Measurements from ENCODE around the gene CTH. TPM values are rescaled to one million over a fixed set of nuclear protein-coding genes. Genes with fewer than 3 reads are reported as not detected.
"Not testable (repeated sequence)": the region's sequence is repeated elsewhere in the genome, so short reads cannot be mapped to it uniquely, and the experiment has no call there.

CTH gene
- total and polyA plus RNA-seq, 12 donors = 1.5 to 3.4 (median 1.9) TPM

DNA sequence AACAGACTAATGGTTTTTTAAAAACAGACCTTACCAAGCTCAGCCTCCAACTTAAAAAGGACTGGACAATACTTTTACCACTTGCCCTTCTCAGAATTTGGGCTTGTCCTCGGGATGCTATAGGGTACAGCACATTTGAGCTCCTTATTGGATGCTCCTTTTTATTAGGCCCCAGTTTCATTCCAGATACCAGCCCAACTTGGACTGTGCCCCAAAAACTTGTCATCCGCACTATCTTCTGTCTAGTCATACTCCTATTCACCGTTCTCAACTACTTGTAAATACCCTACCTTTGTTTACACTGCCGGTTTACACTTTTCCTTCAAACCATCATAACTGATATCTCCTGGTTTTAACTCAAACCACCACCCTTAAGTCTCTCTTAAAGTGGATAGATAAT is 38.6 kb upstream of the CTH start:
- Histone ChIP-seq H3K27ac (no peak overlapping the region), H3K4me3 (no peak overlapping the region), H3K36me3 (peaks cover 0 to 26% (median 0%) of the 10 kb centered on the region in 9 donors), H3K27me3 (no peaks in the 10 kb centered on the region), H3K4me1 (no peaks in the 10 kb centered on the region), H3K9me3 (no peaks in the 10 kb centered on the region)
- intact Hi-C loops (cut with DNase I) = no loop called here
- 93 to 95% methylated on average over 4 of the region's 4 CpGs for WGBS, 2 donors
- no peak for DNase-seq
- TF ChIP-seq, protein P1, sequence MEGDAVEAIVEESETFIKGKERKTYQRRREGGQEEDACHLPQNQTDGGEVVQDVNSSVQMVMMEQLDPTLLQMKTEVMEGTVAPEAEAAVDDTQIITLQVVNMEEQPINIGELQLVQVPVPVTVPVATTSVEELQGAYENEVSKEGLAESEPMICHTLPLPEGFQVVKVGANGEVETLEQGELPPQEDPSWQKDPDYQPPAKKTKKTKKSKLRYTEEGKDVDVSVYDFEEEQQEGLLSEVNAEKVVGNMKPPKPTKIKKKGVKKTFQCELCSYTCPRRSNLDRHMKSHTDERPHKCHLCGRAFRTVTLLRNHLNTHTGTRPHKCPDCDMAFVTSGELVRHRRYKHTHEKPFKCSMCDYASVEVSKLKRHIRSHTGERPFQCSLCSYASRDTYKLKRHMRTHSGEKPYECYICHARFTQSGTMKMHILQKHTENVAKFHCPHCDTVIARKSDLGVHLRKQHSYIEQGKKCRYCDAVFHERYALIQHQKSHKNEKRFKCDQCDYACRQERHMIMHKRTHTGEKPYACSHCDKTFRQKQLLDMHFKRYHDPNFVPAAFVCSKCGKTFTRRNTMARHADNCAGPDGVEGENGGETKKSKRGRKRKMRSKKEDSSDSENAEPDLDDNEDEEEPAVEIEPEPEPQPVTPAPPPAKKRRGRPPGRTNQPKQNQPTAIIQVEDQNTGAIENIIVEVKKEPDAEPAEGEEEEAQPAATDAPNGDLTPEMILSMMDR (IDR thresholded peaks at IDR 0.05) = no peak
- ATAC-seq = no peak

DNA sequence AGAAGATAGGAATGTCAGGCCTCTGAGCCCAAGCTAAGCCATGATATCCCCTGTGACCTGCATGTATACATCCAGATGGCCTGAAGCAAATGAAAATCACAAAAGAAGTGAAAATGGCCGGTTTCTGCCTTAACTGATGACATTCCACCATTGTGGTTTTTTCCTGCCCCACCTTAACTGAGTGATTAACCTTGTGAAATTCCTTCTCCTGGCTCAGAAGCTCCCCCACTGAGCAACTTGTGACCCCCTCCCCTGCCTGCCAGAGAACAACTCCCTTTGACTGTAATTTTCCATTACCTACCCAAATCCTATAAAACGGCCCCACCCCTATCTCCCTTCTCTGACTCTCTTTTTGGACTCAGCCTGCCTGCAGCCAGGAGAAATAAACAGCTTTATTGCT is 37.5 kb upstream of the CTH start:
- intact Hi-C loops (cut with DNase I); DNase-seq: not testable (repeated sequence)

DNA sequence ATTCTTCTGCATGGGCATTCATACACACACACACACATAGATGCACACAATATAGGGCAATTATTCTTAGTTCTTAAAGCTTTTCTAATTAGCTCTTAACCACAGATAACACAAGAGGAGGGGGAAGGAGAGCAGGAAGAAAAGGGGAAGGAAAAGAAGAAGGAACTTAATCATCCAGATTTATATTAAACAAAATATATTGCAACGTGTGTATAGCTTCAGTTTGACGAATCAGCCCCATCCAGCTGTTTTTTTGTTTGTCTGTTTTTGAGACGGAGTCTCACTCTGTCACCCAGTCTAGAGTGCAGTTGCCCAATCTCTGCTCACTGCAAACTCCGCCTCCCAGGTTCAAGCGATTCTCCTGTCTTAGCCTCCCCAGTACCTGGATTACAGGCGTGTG is 34.9 kb upstream of the CTH start:
- Histone ChIP-seq H3K36me3 (peaks cover 0 to 6% (median 0%) of the 10 kb centered on the region in 9 donors), H3K4me1 (no peaks in the 10 kb centered on the region), H3K27ac (no peak overlapping the region), H3K9me3 (no peaks in the 10 kb centered on the region), H3K4me3 (no peak overlapping the region), H3K27me3 (no peaks in the 10 kb centered on the region)
- TF ChIP-seq, protein P1 (IDR thresholded peaks at IDR 0.05) = no peak
- WGBS, 2 donors = 74 to 92% methylated on average over 6 of the region's 6 CpGs
- ATAC-seq (no peak), DNase-seq (no peak)
- intact Hi-C loops (cut with DNase I) = no loop called here

More for the DNA sequence above, 37.5 kb upstream of the CTH start:
- not testable (repeated sequence) for H3K4me1 ChIP-seq, H3K9me3 ChIP-seq, ATAC-seq, H3K27me3 ChIP-seq, H3K27ac ChIP-seq, H3K4me3 ChIP-seq
- 78 to 84% methylated on average over 2 of the region's 2 CpGs for WGBS, 2 donors
- H3K36me3 ChIP-seq = peaks cover 0 to 15% (median 0%) of the 10 kb centered on the region in 9 donors

DNA sequence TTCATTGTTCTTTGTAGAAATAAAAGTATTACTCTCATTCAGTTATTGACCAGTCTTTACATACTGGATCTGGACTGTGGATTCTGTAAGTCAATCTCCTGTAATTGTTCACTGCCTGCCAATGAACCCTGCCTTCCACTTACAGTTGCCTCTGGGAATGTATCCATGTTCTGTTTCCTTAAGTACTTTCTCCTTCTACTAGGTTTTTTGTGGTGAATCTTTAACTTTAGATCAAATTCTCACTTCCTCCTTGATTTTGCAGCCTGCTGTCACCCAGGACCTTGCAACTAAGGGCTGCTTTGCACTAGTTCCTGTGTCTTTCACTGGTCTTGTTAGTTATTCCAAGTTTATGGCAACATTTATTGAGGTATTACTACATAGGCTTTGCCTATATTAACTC is 28.4 kb upstream of the CTH start:
- H3K27me3 ChIP-seq = no peaks in the 10 kb centered on the region
- no peaks in the 10 kb centered on the region for H3K9me3 ChIP-seq
- intact Hi-C loops (cut with DNase I) = no loop called here
- TF ChIP-seq, protein P1 (IDR thresholded peaks at IDR 0.05) = no peak
- H3K4me3 ChIP-seq = no peak overlapping the region
- H3K4me1 ChIP-seq = no peaks in the 10 kb centered on the region
- no peaks in the 10 kb centered on the region for H3K36me3 ChIP-seq
- ATAC-seq (no peak), DNase-seq (no peak)
- no peak overlapping the region for H3K27ac ChIP-seq

DNA sequence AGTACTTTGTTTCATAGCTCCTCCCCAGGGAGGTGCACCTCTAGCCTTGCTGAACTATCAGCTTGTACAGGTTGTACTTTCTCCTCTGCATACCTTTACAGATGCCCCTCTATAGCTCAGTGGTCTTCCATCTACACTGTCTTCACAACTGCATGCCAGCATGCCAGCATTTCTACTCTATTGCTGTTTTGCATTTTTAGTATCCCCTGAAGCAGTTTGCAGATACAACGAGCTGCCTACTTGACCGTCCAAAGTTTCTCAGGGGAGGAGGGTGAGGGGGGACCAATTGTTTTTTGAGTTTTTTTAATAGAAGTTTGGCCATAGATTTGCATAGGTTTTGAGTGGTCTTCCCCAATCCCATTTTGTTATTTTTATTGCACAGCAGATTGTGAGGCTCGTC is 27.6 kb upstream of the CTH start:
- DNase-seq (no peak), ATAC-seq (no peak)
- Histone ChIP-seq H3K27me3 (no peaks in the 10 kb centered on the region), H3K27ac (no peak overlapping the region), H3K4me3 (no peak overlapping the region), H3K4me1 (no peaks in the 10 kb centered on the region), H3K9me3 (no peaks in the 10 kb centered on the region), H3K36me3 (no peaks in the 10 kb centered on the region)
- TF ChIP-seq, protein P1 (IDR thresholded peaks at IDR 0.05) = no peak
- WGBS, 2 donors = 76 to 83% methylated on average over 3 of the region's 3 CpGs
- intact Hi-C loops (cut with DNase I) = no loop called here

All from heart right ventricle (tissue), 16 donors.